HG03439 (cell line): ENCODE measurements around the gene PAOX.

Experiments
- ATAC-seq: cut with Tn5 transposase; IDR thresholded peaks from one replicate; pipeline ENCODE4 v1.9.1; 2021; ENCODE audit warnings: mild to moderate bottlenecking, moderate library complexity; ENCODE audit not compliant: unreplicated experiment

Gene PAOX

GRCh38 chr10:133349577-133350011, 29.5 kb upstream of the PAOX start:
- ATAC-seq, result no peak

- ATAC-seq, result no peak
Observed at GRCh38 chr10:133350283-133350949, 28.6 kb upstream of the PAOX start.

- no peak for ATAC-seq
Observed at GRCh38 chr10:133350950-133351329, 28.1 kb upstream of the PAOX start.

GRCh38 chr10:133351408-133352318, 27.4 kb upstream of the PAOX start:
- no peak for ATAC-seq

GRCh38 chr10:133353202-133353959, 25.7 kb upstream of the PAOX start:
- no peak for ATAC-seq

- ATAC-seq, result no peak
Observed at GRCh38 chr10:133353988-133354605, 25.0 kb upstream of the PAOX start.

GRCh38 chr10:133354672-133355240, 24.3 kb upstream of the PAOX start:
- ATAC-seq, result no peak

GRCh38 chr10:133355266-133355665, 23.8 kb upstream of the PAOX start:
- ATAC-seq, result no peak

GRCh38 chr10:133355991-133356390, 23.1 kb upstream of the PAOX start:
- ATAC-seq, result no peak

GRCh38 chr10:133356549-133357284, 22.3 kb upstream of the PAOX start:
- no peak for ATAC-seq

GRCh38 chr10:133357285-133358161, 21.5 kb upstream of the PAOX start, which contains the start of gene FUOM:
TSS of gene FUOM (minus strand) at chr10:133358019. CDS start at chr10:133358007, 12 bp downstream.
- peak; percentile 63 for ATAC-seq

- no peak for ATAC-seq
Observed at GRCh38 chr10:133358162-133358924, 20.7 kb upstream of the PAOX start.

- ATAC-seq, result no peak
Observed at GRCh38 chr10:133358925-133359310, 20.1 kb upstream of the PAOX start.

- no peak for ATAC-seq
Observed at GRCh38 chr10:133359554-133359971, 19.5 kb upstream of the PAOX start.

GRCh38 chr10:133359972-133360610, 19.0 kb upstream of the PAOX start:
- no peak for ATAC-seq

GRCh38 chr10:133361227-133361626, 17.8 kb upstream of the PAOX start:
- no peak for ATAC-seq

GRCh38 chr10:133361773-133362441, 17.2 kb upstream of the PAOX start:
- ATAC-seq, result no peak
